ENCODE results near the gene VOPP1. TPM values are rescaled to one million over a fixed set of nuclear protein-coding genes. Genes with fewer than 3 reads are reported as not detected.

Gene VOPP1
- total RNA-seq, 1 experiment from 2014 or later: 30.3 TPM

DNA sequence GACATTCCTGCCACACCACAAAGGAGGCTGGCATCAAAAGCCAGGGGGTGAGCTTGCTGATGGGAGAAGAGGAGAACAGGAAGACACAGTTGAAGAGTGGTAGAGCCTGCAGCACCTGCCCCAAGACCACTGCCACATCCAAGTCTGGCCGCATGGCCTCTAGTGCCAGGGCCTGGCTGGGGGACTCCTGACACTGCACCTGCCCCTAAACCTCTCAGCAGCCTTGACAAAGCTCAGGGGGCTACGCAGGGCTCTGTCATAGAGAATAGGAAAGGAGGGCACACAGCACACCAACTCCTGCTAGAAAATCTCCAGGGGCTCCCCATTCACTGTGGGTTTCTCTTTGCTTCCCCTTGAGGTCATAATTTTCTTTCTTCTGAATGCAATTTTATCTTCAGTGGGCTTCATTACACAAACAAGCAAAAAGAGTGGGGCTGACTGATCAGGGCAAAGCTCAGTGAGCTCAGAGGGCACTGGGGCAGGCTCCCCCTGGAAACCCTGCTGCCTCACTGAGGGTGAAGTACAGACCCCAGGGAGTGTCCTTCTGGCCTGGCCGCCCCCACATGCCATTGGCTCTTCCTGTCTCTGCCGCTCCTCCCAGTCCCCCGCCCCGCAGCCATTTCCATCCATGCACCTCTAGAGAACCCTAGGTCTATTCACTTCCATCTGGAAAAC, 37.2 kb downstream of the VOPP1 start:
- CTCF ChIA-PET: no interaction called here
- H4K20me1 ChIP-seq (ENCODE audit: insufficient read depth): no peaks in the 10 kb centered on the region
- H3K9me2 ChIP-seq (ENCODE audit: insufficient read depth): no peaks in the 10 kb centered on the region
- no peaks in the 10 kb centered on the region for H3K9me3 ChIP-seq (ENCODE audit: control insufficient read depth in 1 of 2, insufficient read depth in 1 of 2, low read depth in 1 of 2, low read length in 2 of 2)
- no peak overlapping the region for H3K27ac ChIP-seq (ENCODE audit: low read depth, low read length)
- no peak for TF ChIP-seq SRF (IDR thresholded peaks at IDR 0.05; ENCODE audit: low read depth)
- no peak for TF ChIP-seq EZH2phosphoT487 (IDR thresholded peaks at IDR 0.05; ENCODE audit: borderline replicate concordance)
- TF ChIP-seq, protein P1, sequence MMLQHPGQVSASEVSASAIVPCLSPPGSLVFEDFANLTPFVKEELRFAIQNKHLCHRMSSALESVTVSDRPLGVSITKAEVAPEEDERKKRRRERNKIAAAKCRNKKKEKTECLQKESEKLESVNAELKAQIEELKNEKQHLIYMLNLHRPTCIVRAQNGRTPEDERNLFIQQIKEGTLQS (IDR thresholded peaks at IDR 0.05): no peak
- BruUV-seq (replicated peaks): no TSS peak
- ATAC-seq (peak; percentile 22; the same call in 1 of the 2 replicates), DNase-seq (ENCODE audit: low read depth, low spot score) (no peak)
- intact Hi-C loops (cut with micrococcal nuclease): no loop called here
- peak overlapping the region; percentile 17; the same call in 1 of the 2 replicates for H3K4me2 ChIP-seq (ENCODE audit: low read length)
- H2AFZ ChIP-seq (ENCODE audit: low read depth, low read length, poor library complexity, severe bottlenecking): no peak overlapping the region
- no peaks in the 10 kb centered on the region for H3K36me3 ChIP-seq (ENCODE audit: control insufficient read depth in 1 of 2, insufficient read depth in 2 of 2, low read length in 2 of 2)
- RAD21 ChIA-PET (ENCODE audit: low non-redundant PET in 1 of 2, low total read pairs in 2 of 2, uncharacterized antibody in 2 of 2, unreplicated experiment in 2 of 2): no interaction called here
- H3K4me1 ChIP-seq (ENCODE audit: control insufficient read depth in 1 of 2, insufficient read depth in 2 of 2, low read length in 2 of 2): peaks cover 25 to 47% of the 10 kb centered on the region in 2 experiments
- H3K79me2 ChIP-seq (ENCODE audit: insufficient read depth, low read length): no peaks in the 10 kb centered on the region
- H3K4me3 ChIP-seq (replicated peaks in 1 of 2; ENCODE audit: low read depth in 1 of 2, low read length in 2 of 2): no peak overlapping the region
- POLR2A ChIA-PET: interaction anchor here (1.4 kb wide), 1 partner anchor 11 kb away, joined by 3 read pairs; no protein-coding TSS in a partner anchor
- no peaks in the 10 kb centered on the region for H3K27me3 ChIP-seq (ENCODE audit: insufficient read depth, low read length)
- H3K9ac ChIP-seq (ENCODE audit: low read length): no peak overlapping the region

DNA sequence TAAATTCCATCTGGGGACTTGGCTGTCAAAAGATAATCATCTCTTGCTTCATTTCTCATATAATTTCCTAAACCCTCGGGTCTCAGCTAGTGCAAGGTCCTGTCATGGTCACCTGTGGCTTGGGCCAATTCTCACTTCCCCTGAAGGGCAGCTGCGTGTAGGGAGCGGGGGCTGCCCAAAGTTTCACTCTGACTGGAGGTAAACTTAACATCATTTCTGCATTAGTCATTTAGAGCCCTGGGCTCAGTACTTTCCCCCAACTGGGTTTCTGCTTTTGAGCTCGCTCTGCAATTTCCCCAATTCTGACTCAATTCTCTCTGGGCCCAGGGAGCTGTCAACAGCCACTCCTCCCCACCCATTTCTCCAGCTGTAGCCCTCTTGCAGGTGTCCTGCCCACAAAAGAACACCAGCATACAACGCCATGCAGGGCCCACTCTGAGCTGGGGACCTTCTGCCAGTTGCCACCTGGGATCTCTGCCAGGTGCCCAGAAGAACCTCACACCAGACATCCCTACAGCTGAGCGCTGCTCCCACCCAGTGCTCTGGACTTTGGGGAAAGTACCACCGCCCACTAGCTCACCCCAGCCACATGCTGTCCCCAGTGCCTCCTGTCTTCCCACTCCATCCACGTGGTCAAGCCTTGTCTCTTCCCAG, 37.9 kb downstream of the VOPP1 start:
- no peaks in the 10 kb centered on the region for H3K9me2 ChIP-seq (ENCODE audit: insufficient read depth)
- no peak for TF ChIP-seq EZH2 (IDR thresholded peaks at IDR 0.05)
- TF ChIP-seq, protein P2, sequence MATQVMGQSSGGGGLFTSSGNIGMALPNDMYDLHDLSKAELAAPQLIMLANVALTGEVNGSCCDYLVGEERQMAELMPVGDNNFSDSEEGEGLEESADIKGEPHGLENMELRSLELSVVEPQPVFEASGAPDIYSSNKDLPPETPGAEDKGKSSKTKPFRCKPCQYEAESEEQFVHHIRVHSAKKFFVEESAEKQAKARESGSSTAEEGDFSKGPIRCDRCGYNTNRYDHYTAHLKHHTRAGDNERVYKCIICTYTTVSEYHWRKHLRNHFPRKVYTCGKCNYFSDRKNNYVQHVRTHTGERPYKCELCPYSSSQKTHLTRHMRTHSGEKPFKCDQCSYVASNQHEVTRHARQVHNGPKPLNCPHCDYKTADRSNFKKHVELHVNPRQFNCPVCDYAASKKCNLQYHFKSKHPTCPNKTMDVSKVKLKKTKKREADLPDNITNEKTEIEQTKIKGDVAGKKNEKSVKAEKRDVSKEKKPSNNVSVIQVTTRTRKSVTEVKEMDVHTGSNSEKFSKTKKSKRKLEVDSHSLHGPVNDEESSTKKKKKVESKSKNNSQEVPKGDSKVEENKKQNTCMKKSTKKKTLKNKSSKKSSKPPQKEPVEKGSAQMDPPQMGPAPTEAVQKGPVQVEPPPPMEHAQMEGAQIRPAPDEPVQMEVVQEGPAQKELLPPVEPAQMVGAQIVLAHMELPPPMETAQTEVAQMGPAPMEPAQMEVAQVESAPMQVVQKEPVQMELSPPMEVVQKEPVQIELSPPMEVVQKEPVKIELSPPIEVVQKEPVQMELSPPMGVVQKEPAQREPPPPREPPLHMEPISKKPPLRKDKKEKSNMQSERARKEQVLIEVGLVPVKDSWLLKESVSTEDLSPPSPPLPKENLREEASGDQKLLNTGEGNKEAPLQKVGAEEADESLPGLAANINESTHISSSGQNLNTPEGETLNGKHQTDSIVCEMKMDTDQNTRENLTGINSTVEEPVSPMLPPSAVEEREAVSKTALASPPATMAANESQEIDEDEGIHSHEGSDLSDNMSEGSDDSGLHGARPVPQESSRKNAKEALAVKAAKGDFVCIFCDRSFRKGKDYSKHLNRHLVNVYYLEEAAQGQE (IDR thresholded peaks at IDR 0.05; ENCODE audit: low read depth): no peak
- H3K4me1 ChIP-seq (ENCODE audit: control insufficient read depth in 1 of 2, insufficient read depth in 2 of 2, low read length in 2 of 2): peaks cover 25 to 45% of the 10 kb centered on the region in 2 experiments
- no peaks in the 10 kb centered on the region for H4K20me1 ChIP-seq (ENCODE audit: insufficient read depth)
- H3K27me3 ChIP-seq (ENCODE audit: insufficient read depth, low read length): no peaks in the 10 kb centered on the region
- intact Hi-C loops (cut with micrococcal nuclease): no loop called here
- H3K9ac ChIP-seq (ENCODE audit: low read length): no peak overlapping the region
- H2AFZ ChIP-seq (ENCODE audit: low read depth, low read length, poor library complexity, severe bottlenecking): no peak overlapping the region
- ChIA-PET CTCF (no interaction called here), RAD21 (ENCODE audit: low non-redundant PET in 1 of 2, low total read pairs in 2 of 2, uncharacterized antibody in 2 of 2, unreplicated experiment in 2 of 2) (no interaction called here), POLR2A (interaction anchor here (1.4 kb wide), 1 partner anchor 12 kb away, joined by 3 read pairs; no protein-coding TSS in a partner anchor)
- no peak overlapping the region for H3K4me3 ChIP-seq (replicated peaks in 1 of 2; ENCODE audit: low read depth in 1 of 2, low read length in 2 of 2)
- peak; percentile 17; the same call in 1 of the 2 replicates for ATAC-seq
- no peak for DNase-seq (ENCODE audit: low read depth, low spot score)
- peak overlapping the region; percentile 17; the same call in 1 of the 2 replicates for H3K4me2 ChIP-seq (ENCODE audit: low read length)
- H3K79me2 ChIP-seq (ENCODE audit: insufficient read depth, low read length): no peaks in the 10 kb centered on the region
- H3K36me3 ChIP-seq (ENCODE audit: control insufficient read depth in 1 of 2, insufficient read depth in 2 of 2, low read length in 2 of 2): no peaks in the 10 kb centered on the region
- no peak overlapping the region for H3K27ac ChIP-seq (ENCODE audit: low read depth, low read length)
- BruUV-seq (replicated peaks): no TSS peak
- no peaks in the 10 kb centered on the region for H3K9me3 ChIP-seq (ENCODE audit: control insufficient read depth in 1 of 2, insufficient read depth in 1 of 2, low read depth in 1 of 2, low read length in 2 of 2)

All from HCT116 (cell line).